Omental fat pad (tissue), 4 donors: ENCODE results near the gene MALRD1. TPM values are rescaled to one million over a fixed set of nuclear protein-coding genes. Genes with fewer than 3 reads are reported as not detected.

Experiments used
- ATAC-seq: fragments of 150-250 bp; one replicate; pipeline ENCODE4 v1.9.1; 2016; ENCODE audit warnings: mild to moderate bottlenecking, moderate library complexity; ENCODE audit not compliant: low FRiP score
- DNase-seq: peaks from one replicate; pipeline ENCODE4 v3.0.0-alpha.2; 2019; ENCODE audit warnings: low spot score
- total RNA-seq, 4 donors: library from RNA; depleted of rRNA; stranded (reverse); fragments of >200 nt; gene quantifications; one replicate each; pipeline ENCODE4 v1.1.0, GENCODE V29; 2016
- TF ChIP-seq, protein P1 (sequence below), 3 donors: fragments of 450-650 bp; IDR thresholded peaks; one replicate each; pipeline ENCODE4 v1.5.1; 2016 to 2017; ENCODE audit warnings: antibody characterized with exemption in 3 of 3, mild to moderate bottlenecking in 3 of 3, moderate library complexity in 2 of 3

The MALRD1 gene
- total RNA-seq, 4 donors from 2014 or later: 0.93 to 2.4 (median 1.4) TPM

DNA sequence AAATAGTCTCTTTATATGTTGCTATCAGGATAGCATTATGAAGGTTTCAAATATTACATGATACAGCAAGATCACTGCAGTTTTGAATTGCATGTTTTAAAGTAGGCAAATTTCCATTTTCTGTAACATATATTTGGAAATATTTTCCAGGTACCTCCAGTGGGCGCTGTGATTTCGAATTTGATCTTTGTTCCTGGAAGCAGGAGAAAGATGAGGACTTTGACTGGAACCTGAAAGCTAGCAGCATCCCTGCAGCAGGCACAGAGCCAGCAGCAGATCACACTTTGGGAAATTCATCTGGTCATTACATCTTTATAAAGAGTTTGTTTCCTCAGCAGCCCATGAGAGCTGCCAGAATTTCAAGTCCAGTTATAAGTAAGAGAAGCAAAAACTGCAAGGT, 299.0 kb downstream of the MALRD1 start:
- TF ChIP-seq, protein P1, sequence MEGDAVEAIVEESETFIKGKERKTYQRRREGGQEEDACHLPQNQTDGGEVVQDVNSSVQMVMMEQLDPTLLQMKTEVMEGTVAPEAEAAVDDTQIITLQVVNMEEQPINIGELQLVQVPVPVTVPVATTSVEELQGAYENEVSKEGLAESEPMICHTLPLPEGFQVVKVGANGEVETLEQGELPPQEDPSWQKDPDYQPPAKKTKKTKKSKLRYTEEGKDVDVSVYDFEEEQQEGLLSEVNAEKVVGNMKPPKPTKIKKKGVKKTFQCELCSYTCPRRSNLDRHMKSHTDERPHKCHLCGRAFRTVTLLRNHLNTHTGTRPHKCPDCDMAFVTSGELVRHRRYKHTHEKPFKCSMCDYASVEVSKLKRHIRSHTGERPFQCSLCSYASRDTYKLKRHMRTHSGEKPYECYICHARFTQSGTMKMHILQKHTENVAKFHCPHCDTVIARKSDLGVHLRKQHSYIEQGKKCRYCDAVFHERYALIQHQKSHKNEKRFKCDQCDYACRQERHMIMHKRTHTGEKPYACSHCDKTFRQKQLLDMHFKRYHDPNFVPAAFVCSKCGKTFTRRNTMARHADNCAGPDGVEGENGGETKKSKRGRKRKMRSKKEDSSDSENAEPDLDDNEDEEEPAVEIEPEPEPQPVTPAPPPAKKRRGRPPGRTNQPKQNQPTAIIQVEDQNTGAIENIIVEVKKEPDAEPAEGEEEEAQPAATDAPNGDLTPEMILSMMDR (IDR thresholded peaks at IDR 0.05): no peak
- ATAC-seq: no peak

DNA sequence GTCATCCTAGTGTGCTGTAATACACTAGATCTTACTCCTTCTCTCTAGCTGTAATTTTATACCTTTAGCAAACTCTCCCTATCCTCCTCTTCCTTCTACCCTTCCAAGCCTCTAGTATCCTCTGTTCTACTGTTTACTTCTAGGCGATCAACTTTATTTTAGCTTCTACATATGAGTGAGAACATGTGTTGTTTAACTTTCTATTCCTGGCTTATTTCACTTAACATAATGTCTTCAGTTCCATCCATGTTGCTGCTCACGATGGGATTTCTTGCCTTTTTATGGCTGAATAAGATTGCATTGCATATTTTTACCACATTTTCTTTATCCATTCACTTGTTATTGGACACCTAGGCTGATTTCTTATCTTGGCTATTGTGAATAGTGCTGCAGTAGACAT, 318.6 kb downstream of the MALRD1 start:
- TF ChIP-seq, protein P1 (IDR thresholded peaks at IDR 0.05): no peak
- DNase-seq (no peak), ATAC-seq (no peak)

More for the DNA sequence above, 299.0 kb downstream of the MALRD1 start:
- no peak for DNase-seq

DNA sequence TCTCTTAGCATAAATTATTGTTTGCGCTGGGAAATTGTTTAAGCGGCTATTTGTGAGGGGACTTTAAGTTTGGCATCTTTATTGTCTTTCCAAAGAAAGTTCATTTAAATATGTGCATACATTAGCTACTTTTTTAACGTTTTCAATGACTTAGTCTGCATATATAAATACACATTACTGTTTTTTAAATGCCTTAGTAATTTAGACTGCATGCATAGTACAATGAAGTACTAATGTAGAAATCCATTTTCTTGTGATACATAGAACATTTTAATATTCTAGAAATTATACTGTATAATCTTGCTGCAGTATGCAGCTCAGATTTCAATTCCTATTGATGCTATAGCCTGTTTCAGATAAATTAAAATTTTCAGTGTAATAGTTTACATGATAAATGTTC, 325.4 kb downstream of the MALRD1 start:
- DNase-seq: no peak
- no peak for ATAC-seq
- TF ChIP-seq, protein P1 (IDR thresholded peaks at IDR 0.05): no peak

DNA sequence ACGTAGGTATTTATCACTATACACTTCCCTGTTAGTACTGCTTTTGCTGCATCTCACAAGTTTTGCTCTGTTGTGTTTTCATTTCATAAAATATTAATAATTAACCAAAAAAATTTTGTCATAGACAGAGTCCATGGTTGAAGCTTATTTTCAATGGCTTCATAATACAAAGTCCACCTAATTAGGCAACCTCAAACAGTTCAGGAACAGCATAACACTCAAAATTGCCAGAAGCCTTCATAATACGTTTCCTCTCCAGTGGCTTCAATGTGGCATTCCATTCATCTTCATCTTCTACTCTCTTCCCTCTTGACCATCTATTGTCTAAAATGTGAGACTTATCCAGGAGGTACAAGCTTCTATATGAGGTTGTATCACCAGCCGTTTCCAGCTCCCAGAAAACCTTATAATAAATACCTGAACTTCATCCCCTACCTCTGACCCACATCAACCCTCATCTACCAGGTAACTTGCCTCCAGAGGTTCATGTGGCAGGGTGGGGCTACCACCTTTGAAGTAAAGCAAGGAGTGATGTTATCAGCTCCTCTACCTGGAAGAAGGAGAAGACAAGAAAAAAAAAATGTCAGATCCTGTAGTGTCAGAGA, 337.3 kb downstream of the MALRD1 start:
- no peak for ATAC-seq
- TF ChIP-seq, protein P1 (IDR thresholded peaks at IDR 0.05): no peak
- no peak for DNase-seq

DNA sequence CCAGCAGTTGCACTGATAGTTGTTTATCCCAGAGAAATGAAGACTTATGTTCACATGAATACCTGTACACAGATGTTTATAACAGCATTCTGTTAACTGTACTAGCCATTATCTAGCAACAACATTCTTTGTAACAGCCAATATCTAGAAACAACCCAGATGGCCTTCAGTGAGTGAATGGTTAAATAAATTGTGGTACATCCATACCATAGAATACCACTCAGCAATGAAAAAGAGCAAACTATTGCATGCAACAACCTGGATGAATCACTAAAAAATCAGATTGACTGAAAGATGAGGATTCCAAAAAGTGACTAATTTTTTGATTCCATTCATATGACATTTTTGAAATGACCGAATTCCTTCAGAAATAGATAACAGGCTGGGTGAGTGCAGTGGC, 360.3 kb downstream of the MALRD1 start:
- ATAC-seq (no peak), DNase-seq (no peak)
- TF ChIP-seq, protein P1 (IDR thresholded peaks at IDR 0.05): no peak

DNA sequence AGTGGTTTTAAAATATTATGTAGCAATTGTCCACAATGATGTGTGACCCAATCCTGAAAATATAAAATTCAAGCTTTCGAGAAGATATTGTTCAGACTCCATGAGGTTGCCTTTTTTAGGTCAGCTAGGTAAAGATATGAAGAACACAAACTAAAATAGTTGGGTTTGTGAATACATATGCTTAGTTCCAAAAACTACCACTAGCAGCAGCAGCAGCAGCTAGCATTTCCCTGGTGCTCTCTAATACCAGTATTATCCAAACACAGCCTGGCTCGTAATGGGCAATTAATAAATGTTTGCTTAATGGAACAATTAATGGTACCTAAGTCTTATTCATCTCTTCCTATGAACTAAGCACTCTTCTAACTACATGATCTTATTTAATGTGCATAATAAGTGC, 362.5 kb downstream of the MALRD1 start:
- DNase-seq: no peak
- TF ChIP-seq, protein P1 (IDR thresholded peaks at IDR 0.05): no peak
- no peak for ATAC-seq

DNA sequence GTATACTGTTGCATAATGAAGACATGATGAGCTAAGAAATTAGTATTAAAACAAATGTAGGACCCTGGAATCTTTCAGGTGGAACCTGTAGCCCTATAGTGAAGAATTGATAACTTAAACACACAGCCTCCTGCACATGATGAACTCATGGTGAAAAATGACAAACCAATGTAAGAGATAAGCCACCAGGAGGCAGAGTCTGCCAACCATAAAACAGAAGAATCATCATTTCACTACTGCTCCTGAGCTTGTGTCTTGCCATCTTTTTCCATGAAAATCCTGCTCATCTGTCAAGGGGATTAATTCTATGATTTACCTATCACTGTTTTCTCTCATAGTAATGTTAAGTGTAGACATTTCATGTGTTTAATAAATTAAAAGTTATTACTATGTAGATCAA, 363.9 kb downstream of the MALRD1 start:
- TF ChIP-seq, protein P1 (IDR thresholded peaks at IDR 0.05): no peak
- ATAC-seq: no peak

More for the DNA sequence above, 363.9 kb downstream of the MALRD1 start:
- DNase-seq: no peak
